Measurements from ENCODE around the gene C20orf173. TPM values are rescaled to one million over a fixed set of nuclear protein-coding genes. Genes with fewer than 3 reads are reported as not detected.
A peak's percentile ranks its signal among the peaks of the same experiment; 100 is the strongest.

Gene C20orf173
- total and polyA plus RNA-seq, 4 experiments from 2014 or later = not detected

- peak overlapping the region in 4 of 7 donors; percentile 25 to 75 (median 52) for H3K27ac Mint-ChIP-seq
- H3K36me3 Mint-ChIP-seq = peaks cover 78 to 96% of the 10 kb centered on the region in 2 donors
- H3K9me3 Mint-ChIP-seq = peaks cover 0 to 2% (median 0%) of the 10 kb centered on the region in 8 donors
- Histone ChIP-seq H3K4me1 (ENCODE audit: insufficient read depth, low read length) (peaks cover 13% of the 10 kb centered on the region), H3K36me3 (ENCODE audit: insufficient read depth, low read length) (peaks cover 91% of the 10 kb centered on the region), H3K4me3 (ENCODE audit: low read length in 2 of 2) (no peak overlapping the region), H3K9me3 (ENCODE audit: control insufficient read depth in 1 of 2, low read length in 2 of 2) (no peaks in the 10 kb centered on the region), H3K27ac (ENCODE audit: low read depth, low read length) (no peak overlapping the region), H3K27me3 (ENCODE audit: insufficient read depth, low read length) (no peaks in the 10 kb centered on the region)
- intact Hi-C loops (cut with micrococcal nuclease) = no loop called here
- ChIA-PET POLR2A (ENCODE audit: partially characterized antibody) (interaction anchor here (2.5 kb wide), 1 partner anchor 11 kb away, joined by 6 read pairs; no protein-coding TSS in a partner anchor), CTCF (ENCODE audit: partially characterized antibody) (interaction anchor here (0.8 to 2.2 kb wide), 3 partner anchors 11 to 38 kb away, joined by 3 to 7 read pairs (median 6); no protein-coding TSS in a partner anchor)
- no peak for DNase-seq
- peaks cover 15 to 23% (median 17%) of the 10 kb centered on the region in 4 donors for H3K4me1 Mint-ChIP-seq
- H3K4me3 Mint-ChIP-seq = no peak overlapping the region
- no peaks in the 10 kb centered on the region for H3K27me3 Mint-ChIP-seq
These were observed 27.1 kb downstream of the C20orf173 start for GRCh38 chr20:35502352-35502751.

- H3K36me3 ChIP-seq (ENCODE audit: insufficient read depth, low read length) = peaks cover 94% of the 10 kb centered on the region
These were observed 30.2 kb downstream of the C20orf173 start for GRCh38 chr20:35499271-35499670.

GRCh38 chr20:35497780-35498189 is 31.7 kb downstream of the C20orf173 start:
- intact Hi-C loops (cut with micrococcal nuclease) = no loop called here

More at GRCh38 chr20:35499271-35499670, 30.2 kb downstream of the C20orf173 start:
- H3K4me3 ChIP-seq (ENCODE audit: low read length in 2 of 2) = no peak overlapping the region
- H3K4me1 ChIP-seq (ENCODE audit: insufficient read depth, low read length) = no peaks in the 10 kb centered on the region
- no peak overlapping the region for H3K4me3 Mint-ChIP-seq
- no peaks in the 10 kb centered on the region for H3K27me3 ChIP-seq (ENCODE audit: insufficient read depth, low read length)
- peaks cover 10 to 26% (median 13%) of the 10 kb centered on the region in 4 donors for H3K4me1 Mint-ChIP-seq
- H3K27ac ChIP-seq (ENCODE audit: low read depth, low read length) = no peak overlapping the region
- ChIA-PET CTCF (ENCODE audit: partially characterized antibody) (interaction anchor here (0.8 to 1.4 kb wide), 2 partner anchors 14 to 1093 kb away, joined by 3 read pairs; no protein-coding TSS in a partner anchor), POLR2A (ENCODE audit: partially characterized antibody) (no interaction called here)
- H3K27me3 Mint-ChIP-seq = no peaks in the 10 kb centered on the region
- peaks cover 79 to 92% of the 10 kb centered on the region in 2 donors for H3K36me3 Mint-ChIP-seq
- DNase-seq = no peak
- no peaks in the 10 kb centered on the region for H3K9me3 ChIP-seq (ENCODE audit: control insufficient read depth in 1 of 2, low read length in 2 of 2)
- peaks cover 0 to 2% (median 0%) of the 10 kb centered on the region in 8 donors for H3K9me3 Mint-ChIP-seq
- intact Hi-C loops (cut with micrococcal nuclease) = no loop called here
- peak overlapping the region in 6 of 7 donors; percentile 28 to 91 (median 62) for H3K27ac Mint-ChIP-seq

GRCh38 chr20:35497320-35497719 is 32.1 kb downstream of the C20orf173 start:
- H3K9me3 Mint-ChIP-seq = peaks cover 0 to 2% (median 0%) of the 10 kb centered on the region in 8 donors
- peaks cover 66 to 87% of the 10 kb centered on the region in 2 donors for H3K36me3 Mint-ChIP-seq
- H3K27ac Mint-ChIP-seq = no peak overlapping the region
- Histone ChIP-seq H3K36me3 (ENCODE audit: insufficient read depth, low read length) (peaks cover 88% of the 10 kb centered on the region), H3K27me3 (ENCODE audit: insufficient read depth, low read length) (no peaks in the 10 kb centered on the region), H3K4me1 (ENCODE audit: insufficient read depth, low read length) (peaks cover 13% of the 10 kb centered on the region), H3K4me3 (ENCODE audit: low read length in 2 of 2) (no peak overlapping the region), H3K9me3 (ENCODE audit: control insufficient read depth in 1 of 2, low read length in 2 of 2) (no peaks in the 10 kb centered on the region), H3K27ac (ENCODE audit: low read depth, low read length) (no peak overlapping the region)
- DNase-seq = no peak
- ChIA-PET POLR2A (ENCODE audit: partially characterized antibody) (no interaction called here), CTCF (ENCODE audit: partially characterized antibody) (interaction anchor here (2.0 kb wide), 1 partner anchor 34 kb away, joined by 6 read pairs; no protein-coding TSS in a partner anchor)
- intact Hi-C loops (cut with micrococcal nuclease) = no loop called here
- peaks cover 14 to 33% (median 17%) of the 10 kb centered on the region in 4 donors for H3K4me1 Mint-ChIP-seq
- no peaks in the 10 kb centered on the region for H3K27me3 Mint-ChIP-seq
- no peak overlapping the region for H3K4me3 Mint-ChIP-seq

More at GRCh38 chr20:35497780-35498189, 31.7 kb downstream of the C20orf173 start:
- Histone ChIP-seq H3K4me3 (ENCODE audit: low read length in 2 of 2) (no peak overlapping the region), H3K36me3 (ENCODE audit: insufficient read depth, low read length) (peaks cover 92% of the 10 kb centered on the region), H3K4me1 (ENCODE audit: insufficient read depth, low read length) (peaks cover 9% of the 10 kb centered on the region), H3K27me3 (ENCODE audit: insufficient read depth, low read length) (no peaks in the 10 kb centered on the region), H3K27ac (ENCODE audit: low read depth, low read length) (no peak overlapping the region), H3K9me3 (ENCODE audit: control insufficient read depth in 1 of 2, low read length in 2 of 2) (no peaks in the 10 kb centered on the region)
- H3K36me3 Mint-ChIP-seq = peaks cover 69 to 91% of the 10 kb centered on the region in 2 donors
- H3K4me3 Mint-ChIP-seq = no peak overlapping the region
- POLR2A ChIA-PET (ENCODE audit: partially characterized antibody) = no interaction called here
- no peak for DNase-seq
- CTCF ChIA-PET (ENCODE audit: partially characterized antibody) = interaction anchor here (2.0 kb wide), 1 partner anchor 34 kb away, joined by 6 read pairs; no protein-coding TSS in a partner anchor
- peaks cover 0 to 2% (median 0%) of the 10 kb centered on the region in 8 donors for H3K9me3 Mint-ChIP-seq
- no peak overlapping the region for H3K27ac Mint-ChIP-seq
- H3K27me3 Mint-ChIP-seq = no peaks in the 10 kb centered on the region
- H3K4me1 Mint-ChIP-seq = peaks cover 11 to 33% (median 15%) of the 10 kb centered on the region in 4 donors

GRCh38 chr20:35496481-35496880 is 33.0 kb downstream of the C20orf173 start:
- peaks cover 63 to 85% of the 10 kb centered on the region in 2 donors for H3K36me3 Mint-ChIP-seq
- H3K4me3 Mint-ChIP-seq = no peak overlapping the region
- no peaks in the 10 kb centered on the region for H3K27me3 ChIP-seq (ENCODE audit: insufficient read depth, low read length)
- peaks cover 22% of the 10 kb centered on the region for H3K4me1 ChIP-seq (ENCODE audit: insufficient read depth, low read length)
- H3K27ac ChIP-seq (ENCODE audit: low read depth, low read length) = no peak overlapping the region
- no peak overlapping the region for H3K4me3 ChIP-seq (ENCODE audit: low read length in 2 of 2)
- peaks cover 20 to 39% (median 24%) of the 10 kb centered on the region in 4 donors for H3K4me1 Mint-ChIP-seq
- intact Hi-C loops (cut with micrococcal nuclease) = no loop called here
- H3K27me3 Mint-ChIP-seq = no peaks in the 10 kb centered on the region
- peaks cover 79% of the 10 kb centered on the region for H3K36me3 ChIP-seq (ENCODE audit: insufficient read depth, low read length)
- ChIA-PET POLR2A (ENCODE audit: partially characterized antibody) (no interaction called here), CTCF (ENCODE audit: partially characterized antibody) (interaction anchor here (0.6 to 2.0 kb wide), 5 partner anchors 12 to 458 kb away, joined by 3 to 6 read pairs (median 3); partner anchors contain the start of gene SCAND1)
- no peak for DNase-seq
- H3K9me3 Mint-ChIP-seq = peaks cover 0 to 2% (median 0%) of the 10 kb centered on the region in 8 donors
- H3K9me3 ChIP-seq (ENCODE audit: control insufficient read depth in 1 of 2, low read length in 2 of 2) = no peaks in the 10 kb centered on the region
- no peak overlapping the region for H3K27ac Mint-ChIP-seq

- ChIA-PET CTCF (ENCODE audit: partially characterized antibody) (no interaction called here), POLR2A (ENCODE audit: partially characterized antibody) (interaction anchor here (2.8 to 4.4 kb wide), 3 partner anchors 37 to 172 kb away, joined by 16 to 30 read pairs (median 25); partner anchors contain the start of genes CEP250, CPNE1, RBM12 and SPAG4)
- intact Hi-C loops (cut with micrococcal nuclease) = no loop called here
- peak overlapping the region; percentile 95 to 99 (median 99) for H3K4me3 Mint-ChIP-seq
- no peaks in the 10 kb centered on the region for H3K27me3 ChIP-seq (ENCODE audit: insufficient read depth, low read length)
- peaks cover 35 to 77% (median 52%) of the 10 kb centered on the region in 4 donors for H3K4me1 Mint-ChIP-seq
- H3K27ac ChIP-seq (ENCODE audit: low read depth, low read length) = no peak overlapping the region
- DNase-seq = no peak
- H3K27ac Mint-ChIP-seq = peak overlapping the region in 6 of 7 donors; percentile 61 to 94 (median 88)
- H3K9me3 ChIP-seq (ENCODE audit: control insufficient read depth in 1 of 2, low read length in 2 of 2) = no peaks in the 10 kb centered on the region
- no peaks in the 10 kb centered on the region for H3K27me3 Mint-ChIP-seq
- H3K36me3 ChIP-seq (ENCODE audit: insufficient read depth, low read length) = peaks cover 43% of the 10 kb centered on the region
- peaks cover 55% of the 10 kb centered on the region for H3K4me1 ChIP-seq (ENCODE audit: insufficient read depth, low read length)
- H3K9me3 Mint-ChIP-seq = no peaks in the 10 kb centered on the region
- H3K4me3 ChIP-seq (ENCODE audit: low read length in 2 of 2) = peak overlapping the region in 1 of 2 donors; percentile 97
- H3K36me3 Mint-ChIP-seq = peaks cover 42 to 74% of the 10 kb centered on the region in 2 donors
These were observed 37.1 kb downstream of the C20orf173 start for GRCh38 chr20:35492352-35492751.

- ChIA-PET POLR2A (ENCODE audit: partially characterized antibody) (interaction anchor here (1.0 to 4.4 kb wide), 4 partner anchors 22 to 172 kb away, joined by 3 to 30 read pairs (median 20); partner anchors contain the start of genes CEP250, CPNE1, RBM12 and SPAG4), CTCF (ENCODE audit: partially characterized antibody) (interaction anchor here (1.2 to 2.8 kb wide), 3 partner anchors 21 to 31 kb away, joined by 3 to 16 read pairs (median 3); no protein-coding TSS in a partner anchor)
- Mint-ChIP-seq H3K4me3 (peak overlapping the region; percentile 95 to 99 (median 99)), H3K27ac (peak overlapping the region; percentile 61 to 98 (median 88)), H3K27me3 (no peaks in the 10 kb centered on the region), H3K9me3 (no peaks in the 10 kb centered on the region), H3K4me1 (peaks cover 35 to 82% (median 54%) of the 10 kb centered on the region in 4 donors), H3K36me3 (peaks cover 38 to 71% of the 10 kb centered on the region in 2 donors)
- H3K27me3 ChIP-seq (ENCODE audit: insufficient read depth, low read length) = no peaks in the 10 kb centered on the region
- H3K9me3 ChIP-seq (ENCODE audit: control insufficient read depth in 1 of 2, low read length in 2 of 2) = no peaks in the 10 kb centered on the region
- peak overlapping the region; percentile 87 for H3K27ac ChIP-seq (ENCODE audit: low read depth, low read length)
- H3K4me3 ChIP-seq (ENCODE audit: low read length in 2 of 2) = peak overlapping the region; percentile 48 to 97
- peaks cover 55% of the 10 kb centered on the region for H3K4me1 ChIP-seq (ENCODE audit: insufficient read depth, low read length)
- intact Hi-C loops (cut with micrococcal nuclease) = loop anchor here (1.0 to 2.0 kb wide), 4 partner anchors 37 to 250 kb away; partner anchors contain the start of genes CEP250 and RBM39
- peaks cover 38% of the 10 kb centered on the region for H3K36me3 ChIP-seq (ENCODE audit: insufficient read depth, low read length)
- DNase-seq = no peak
These were observed 37.6 kb downstream of the C20orf173 start for GRCh38 chr20:35491823-35492222.

Measured in CD4-positive, alpha-beta memory T cell (primary cell).